Parathyroid adenoma (tissue), 2 donors: ENCODE measurements around the gene PCSK5.

Source experiments
- H2AFZ ChIP-seq: fragments of 300-600 bp; sonication (generic); one replicate; pipeline ENCODE4 v1.7.0; 2017; ENCODE audit warnings: antibody characterized with exemption, mild to moderate bottlenecking
- H3K27ac ChIP-seq: fragments of 300-600 bp; sonication (generic); one replicate; pipeline ENCODE4 v1.7.0; 2017
- H3K27me3 ChIP-seq: fragments of 300-600 bp; sonication (generic); one replicate; pipeline ENCODE4 v1.7.0; 2017; ENCODE audit warnings: low read length; ENCODE audit not compliant: control insufficient read depth, insufficient read depth
- H3K36me3 ChIP-seq: fragments of 300-600 bp; sonication (generic); one replicate; pipeline ENCODE4 v1.7.0; 2017; ENCODE audit warnings: low read length; ENCODE audit not compliant: control insufficient read depth, insufficient read depth
- H3K4me1 ChIP-seq: fragments of 300-600 bp; sonication (generic); one replicate; pipeline ENCODE4 v1.7.0; 2017; ENCODE audit warnings: control low read depth
- H3K4me2 ChIP-seq: fragments of 300-600 bp; sonication (generic); one replicate; pipeline ENCODE4 v1.7.0; 2017; ENCODE audit warnings: low read length
- H3K4me3 ChIP-seq: fragments of 300-600 bp; sonication (generic); one replicate; pipeline ENCODE4 v1.7.0; 2017; ENCODE audit warnings: low read depth, low read length
- H3K79me2 ChIP-seq: fragments of 300-600 bp; sonication (generic); one replicate; pipeline ENCODE4 v1.7.0; 2017; ENCODE audit warnings: control low read depth
- H3K9ac ChIP-seq: fragments of 300-600 bp; sonication (generic); one replicate; pipeline ENCODE4 v1.7.0; 2017; ENCODE audit warnings: mild to moderate bottlenecking
- H3K9me3 ChIP-seq: fragments of 300-600 bp; sonication (generic); one replicate; pipeline ENCODE4 v1.7.0; 2017; ENCODE audit warnings: low read length; ENCODE audit not compliant: control insufficient read depth
- TF ChIP-seq, protein P1 (sequence below): fragments of 300-600 bp; sonication (generic); IDR thresholded peaks from one replicate; pipeline ENCODE4 v1.7.0; 2017; ENCODE audit warnings: antibody characterized with exemption, mild to moderate bottlenecking
- donor health status: primary hyperparathyroidism.

PCSK5 gene

GRCh38 chr9:76159293-76159926 is 268.9 kb downstream of the PCSK5 start:
- TF ChIP-seq, protein P1, sequence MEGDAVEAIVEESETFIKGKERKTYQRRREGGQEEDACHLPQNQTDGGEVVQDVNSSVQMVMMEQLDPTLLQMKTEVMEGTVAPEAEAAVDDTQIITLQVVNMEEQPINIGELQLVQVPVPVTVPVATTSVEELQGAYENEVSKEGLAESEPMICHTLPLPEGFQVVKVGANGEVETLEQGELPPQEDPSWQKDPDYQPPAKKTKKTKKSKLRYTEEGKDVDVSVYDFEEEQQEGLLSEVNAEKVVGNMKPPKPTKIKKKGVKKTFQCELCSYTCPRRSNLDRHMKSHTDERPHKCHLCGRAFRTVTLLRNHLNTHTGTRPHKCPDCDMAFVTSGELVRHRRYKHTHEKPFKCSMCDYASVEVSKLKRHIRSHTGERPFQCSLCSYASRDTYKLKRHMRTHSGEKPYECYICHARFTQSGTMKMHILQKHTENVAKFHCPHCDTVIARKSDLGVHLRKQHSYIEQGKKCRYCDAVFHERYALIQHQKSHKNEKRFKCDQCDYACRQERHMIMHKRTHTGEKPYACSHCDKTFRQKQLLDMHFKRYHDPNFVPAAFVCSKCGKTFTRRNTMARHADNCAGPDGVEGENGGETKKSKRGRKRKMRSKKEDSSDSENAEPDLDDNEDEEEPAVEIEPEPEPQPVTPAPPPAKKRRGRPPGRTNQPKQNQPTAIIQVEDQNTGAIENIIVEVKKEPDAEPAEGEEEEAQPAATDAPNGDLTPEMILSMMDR = no peak
- H3K27ac ChIP-seq = no peak overlapping the region
- H3K36me3 ChIP-seq = no peaks in the 10 kb centered on the region
- H3K9me3 ChIP-seq = no peaks in the 10 kb centered on the region
- no peak overlapping the region for H3K4me3 ChIP-seq
- no peaks in the 10 kb centered on the region for H3K79me2 ChIP-seq
- no peak overlapping the region for H3K4me2 ChIP-seq
- H3K27me3 ChIP-seq = no peaks in the 10 kb centered on the region
- no peak overlapping the region for H2AFZ ChIP-seq
- H3K4me1 ChIP-seq = no peaks in the 10 kb centered on the region
- no peak overlapping the region for H3K9ac ChIP-seq

- TF ChIP-seq, protein P1 = no peak
- no peak overlapping the region for H3K9ac ChIP-seq
- no peaks in the 10 kb centered on the region for H3K9me3 ChIP-seq
- no peaks in the 10 kb centered on the region for H3K79me2 ChIP-seq
- no peaks in the 10 kb centered on the region for H3K36me3 ChIP-seq
- no peaks in the 10 kb centered on the region for H3K4me1 ChIP-seq
- no peak overlapping the region for H3K27ac ChIP-seq
- H2AFZ ChIP-seq = no peak overlapping the region
- H3K27me3 ChIP-seq = no peaks in the 10 kb centered on the region
- H3K4me2 ChIP-seq = no peak overlapping the region
- H3K4me3 ChIP-seq = no peak overlapping the region
Observed at GRCh38 chr9:76161106-76161505, 270.6 kb downstream of the PCSK5 start.

DNA sequence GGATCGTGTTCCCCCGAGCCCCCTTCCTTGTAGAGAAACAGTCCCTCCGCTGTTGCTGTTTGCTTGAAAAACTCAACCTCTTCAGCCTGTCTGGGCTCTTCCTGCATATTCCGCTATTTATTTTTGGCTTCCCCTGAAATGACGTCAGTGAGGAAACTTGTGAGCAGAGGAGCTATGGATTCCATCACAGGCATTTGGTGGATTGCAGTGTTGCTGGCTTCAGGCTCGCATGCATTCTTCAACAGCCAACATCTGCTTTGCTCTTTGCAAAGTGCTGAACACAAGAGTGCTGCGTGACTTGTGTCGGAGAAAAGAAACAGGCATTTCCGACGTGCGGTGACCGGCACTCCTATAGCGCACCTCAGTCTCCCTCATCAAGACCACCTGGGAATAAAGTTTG is 271.1 kb downstream of the PCSK5 start:
- Histone ChIP-seq H3K4me3 (no peak overlapping the region), H3K79me2 (no peaks in the 10 kb centered on the region), H3K9me3 (no peaks in the 10 kb centered on the region), H3K4me1 (no peaks in the 10 kb centered on the region), H3K27me3 (no peaks in the 10 kb centered on the region), H3K27ac (no peak overlapping the region), H2AFZ (no peak overlapping the region), H3K36me3 (no peaks in the 10 kb centered on the region), H3K9ac (no peak overlapping the region), H3K4me2 (no peak overlapping the region)
- TF ChIP-seq, protein P1 = no peak

GRCh38 chr9:76162086-76162730 is 271.7 kb downstream of the PCSK5 start:
- no peaks in the 10 kb centered on the region for H3K9me3 ChIP-seq
- no peaks in the 10 kb centered on the region for H3K4me1 ChIP-seq
- H3K27me3 ChIP-seq = no peaks in the 10 kb centered on the region
- no peak overlapping the region for H2AFZ ChIP-seq
- no peak overlapping the region for H3K4me2 ChIP-seq
- H3K79me2 ChIP-seq = no peaks in the 10 kb centered on the region
- H3K36me3 ChIP-seq = no peaks in the 10 kb centered on the region
- TF ChIP-seq, protein P1 = no peak
- H3K27ac ChIP-seq = no peak overlapping the region
- H3K4me3 ChIP-seq = no peak overlapping the region
- no peak overlapping the region for H3K9ac ChIP-seq
